HEK293T (cell line): ENCODE measurements around the gene RHBDD1.

Source experiments
- CTCF ChIA-PET: fragments of 350-600 bp; formaldehyde crosslinking; extraction: SDS; loops from one replicate; lab custom pipeline; 2021; ENCODE audit warnings: antibody characterized with exemption, inconsistent platforms; lab: Yijun Ruan, JAX
- POLR2A ChIA-PET: fragments of 350-600 bp; formaldehyde crosslinking; extraction: SDS; loops from one replicate; lab custom pipeline; 2020; ENCODE audit warnings: antibody characterized with exemption, inconsistent platforms; lab: Yijun Ruan, JAX
- DNase-seq: peaks from one replicate; pipeline ENCODE4 v3.0.0; 2012; ENCODE audit warnings: mixed read lengths; ENCODE audit errors: extremely low spot score
- ARNT ChIP-seq: fragments of 450-650 bp; IDR thresholded peaks from 2 replicates; pipeline ENCODE4 v1.6.1; 2017; ENCODE audit warnings: mild to moderate bottlenecking
- BHLHE40 ChIP-seq: fragments of 450-650 bp; IDR thresholded peaks from 2 replicates; pipeline ENCODE4 v1.6.1; 2016; ENCODE audit warnings: mild to moderate bottlenecking, moderate library complexity, borderline replicate concordance
- CTBP1 ChIP-seq: fragments of 450-650 bp; IDR thresholded peaks from 2 replicates; pipeline ENCODE4 v1.6.1; 2016; ENCODE audit warnings: borderline replicate concordance
- ELF4 ChIP-seq: fragments of 450-650 bp; IDR thresholded peaks from 2 replicates; pipeline ENCODE4 v1.6.1; 2017; ENCODE audit warnings: antibody characterized with exemption
- FOXA1 ChIP-seq: fragments of 450-650 bp; IDR thresholded peaks from 2 replicates; pipeline ENCODE4 v1.6.1; 2016; ENCODE audit warnings: mild to moderate bottlenecking
- FOXK2 ChIP-seq: fragments of 450-650 bp; IDR thresholded peaks from 2 replicates; pipeline ENCODE4 v1.6.1; 2016; ENCODE audit warnings: mild to moderate bottlenecking
- FOXM1 ChIP-seq: fragments of 450-650 bp; IDR thresholded peaks from 2 replicates; pipeline ENCODE4 v1.6.1; 2017; ENCODE audit warnings: mild to moderate bottlenecking, borderline replicate concordance
- HDGF ChIP-seq: fragments of 450-650 bp; IDR thresholded peaks from 2 replicates; pipeline ENCODE4 v1.6.1; 2017; ENCODE audit warnings: antibody characterized with exemption, borderline replicate concordance
- L3MBTL2 ChIP-seq: fragments of 450-650 bp; conservative IDR thresholded peaks from 2 replicates; pipeline ENCODE4 v1.6.1; 2016; ENCODE audit warnings: mild to moderate bottlenecking
- LEF1 ChIP-seq: fragments of 450-650 bp; IDR thresholded peaks from 2 replicates; pipeline ENCODE4 v1.6.1; 2017; ENCODE audit warnings: mild to moderate bottlenecking, borderline replicate concordance
- NFRKB ChIP-seq: fragments of 450-650 bp; IDR thresholded peaks from 2 replicates; pipeline ENCODE4 v1.6.1; 2016; ENCODE audit warnings: mild to moderate bottlenecking, moderate library complexity
- PKNOX1 ChIP-seq: fragments of 450-650 bp; IDR thresholded peaks from 2 replicates; pipeline ENCODE4 v1.6.1; 2016
- SP1 ChIP-seq: fragments of 450-650 bp; IDR thresholded peaks from 2 replicates; pipeline ENCODE4 v1.6.1; 2017
- SUZ12 ChIP-seq: fragments of 450-650 bp; IDR thresholded peaks from 2 replicates; pipeline ENCODE4 v1.6.1; 2016; ENCODE audit warnings: mild to moderate bottlenecking
- TARDBP ChIP-seq: fragments of 450-650 bp; IDR thresholded peaks from 2 replicates; pipeline ENCODE4 v1.6.1; 2016
- ZNF384 ChIP-seq: fragments of 450-650 bp; IDR thresholded peaks from 2 replicates; pipeline ENCODE4 v1.6.1; 2016

Gene RHBDD1

GRCh38 chr2:226849349-226849748 is 13.5 kb downstream of the RHBDD1 start:
- TF ChIP-seq ELF4 (no peak), SP1 (no peak), CTBP1 (no peak), ZNF384 (no peak), L3MBTL2 (no peak), LEF1 (no peak), PKNOX1 (no peak), SUZ12 (no peak), HDGF (no peak), FOXA1 (no peak), FOXM1 (no peak), TARDBP (no peak), BHLHE40 (no peak), FOXK2 (no peak), NFRKB (no peak), ARNT (no peak)
- ChIA-PET CTCF (no interaction called here), POLR2A (no interaction called here)
- DNase-seq, result no peak

GRCh38 chr2:226850024-226850423 is 14.2 kb downstream of the RHBDD1 start:
- CTCF ChIA-PET, result no interaction called here

GRCh38 chr2:226855787-226856186 is 19.9 kb downstream of the RHBDD1 start:
- no peak for TF ChIP-seq SUZ12
- no peak for TF ChIP-seq ELF4
- TF ChIP-seq ARNT, result no peak
- TF ChIP-seq NFRKB, result no peak
- no peak for TF ChIP-seq LEF1
- TF ChIP-seq CTBP1, result no peak
- no peak for TF ChIP-seq L3MBTL2
- TF ChIP-seq HDGF, result no peak
- TF ChIP-seq SP1, result no peak
- no peak for TF ChIP-seq FOXA1
- TF ChIP-seq ZNF384, result no peak
- no peak for TF ChIP-seq TARDBP
- no peak for TF ChIP-seq BHLHE40
- TF ChIP-seq FOXK2, result no peak
- TF ChIP-seq PKNOX1, result no peak
- TF ChIP-seq FOXM1, result no peak
- no peak for DNase-seq
- ChIA-PET CTCF (no interaction called here), POLR2A (no interaction called here)

More at GRCh38 chr2:226850024-226850423, 14.2 kb downstream of the RHBDD1 start:
- TF ChIP-seq TARDBP, result no peak
- TF ChIP-seq NFRKB, result no peak
- no peak for TF ChIP-seq FOXA1
- no peak for TF ChIP-seq SP1
- TF ChIP-seq BHLHE40, result no peak
- TF ChIP-seq PKNOX1, result no peak
- TF ChIP-seq ZNF384, result no peak
- TF ChIP-seq SUZ12, result no peak
- no peak for TF ChIP-seq ARNT
- no peak for TF ChIP-seq L3MBTL2
- DNase-seq, result no peak
- POLR2A ChIA-PET, result no interaction called here

GRCh38 chr2:226860087-226860486 is 24.2 kb downstream of the RHBDD1 start:
- CTCF ChIA-PET, result no interaction called here
- POLR2A ChIA-PET, result no interaction called here
- no peak for DNase-seq
- TF ChIP-seq FOXA1, result no peak
- no peak for TF ChIP-seq FOXM1
- no peak for TF ChIP-seq PKNOX1
- TF ChIP-seq SUZ12, result no peak
- TF ChIP-seq ARNT, result no peak
- TF ChIP-seq CTBP1, result no peak
- TF ChIP-seq ELF4, result no peak
- TF ChIP-seq HDGF, result no peak
- TF ChIP-seq SP1, result no peak
- TF ChIP-seq ZNF384, result no peak
- no peak for TF ChIP-seq LEF1
- TF ChIP-seq NFRKB, result no peak
- no peak for TF ChIP-seq L3MBTL2

GRCh38 chr2:226862623-226863022 is 26.8 kb downstream of the RHBDD1 start:
- POLR2A ChIA-PET, result no interaction called here

More at GRCh38 chr2:226862623-226863022, 26.8 kb downstream of the RHBDD1 start:
- CTCF ChIA-PET, result no interaction called here
- TF ChIP-seq SUZ12 (no peak), ZNF384 (no peak), ELF4 (no peak), SP1 (no peak), PKNOX1 (no peak), FOXA1 (no peak), BHLHE40 (no peak), L3MBTL2 (no peak), NFRKB (no peak), FOXK2 (no peak)
- DNase-seq, result no peak
